Gastroesophageal sphincter (tissue), 4 donors: Measurements from ENCODE around the gene PIK3R3. TPM values are rescaled to one million over a fixed set of nuclear protein-coding genes. Genes with fewer than 3 reads are reported as not detected.

Source experiments
- ATAC-seq: fragments of 150-250 bp; one replicate; pipeline ENCODE4 v1.9.1; 2016; ENCODE audit warnings: mild to moderate bottlenecking, moderate library complexity
- H3K27ac ChIP-seq, 4 donors: fragments of 200-600 bp; sonication (generic) in 3 of 4; 1 replicate in 3 of 4; 2 replicates in 1 of 4; pipeline ENCODE4 v1.5.1; 2016 to 2019
- H3K27me3 ChIP-seq: fragments of 200-600 bp; sonication (generic); one replicate; pipeline ENCODE4 v1.5.1; 2019
- H3K36me3 ChIP-seq, 2 donors: fragments of 200-600 bp; sonication (generic); one replicate each; pipeline ENCODE4 v1.5.1; 2019; ENCODE audit warnings: control low read depth in 1 of 2
- H3K4me1 ChIP-seq, 3 donors: fragments of 200-600 bp; sonication (generic); 1 replicate in 2 of 3; 2 replicates in 1 of 3; pipeline ENCODE4 v1.5.1; 2016 to 2019; ENCODE audit warnings: control low read depth in 2 of 3
- H3K4me3 ChIP-seq, 2 donors: fragments of 200-600 bp; sonication (generic); one replicate each; pipeline ENCODE4 v1.5.1; 2019; ENCODE audit warnings: mild to moderate bottlenecking in 1 of 2, moderate library complexity in 1 of 2
- H3K9me3 ChIP-seq, 3 donors: fragments of 200-600 bp; sonication (generic); one replicate each; pipeline ENCODE4 v1.5.1; 2017 to 2019; ENCODE audit warnings: control low read depth in 2 of 3
- EP300 ChIP-seq: sonication (generic); formaldehyde crosslinking; IDR thresholded peaks from one replicate; pipeline ENCODE4 v1.6.1; 2017; ENCODE audit warnings: antibody characterized with exemption, mild to moderate bottlenecking
- POLR2A ChIP-seq, 2 donors: fragments of 450-650 bp; IDR thresholded peaks; one replicate each; pipeline ENCODE4 v1.6.1; 2017; ENCODE audit warnings: antibody characterized with exemption in 2 of 2, mild to moderate bottlenecking in 2 of 2, moderate library complexity in 1 of 2
- POLR2AphosphoS5 ChIP-seq: sonication (generic); formaldehyde crosslinking; IDR thresholded peaks from one replicate; pipeline ENCODE4 v1.6.1; 2017; ENCODE audit warnings: antibody characterized with exemption
- WGBS, 2 donors: methylation state at CpG; one replicate each; pipeline ENCODE4 v1.1.5; 2018; ENCODE audit warnings: low coverage in 1 of 2; 5-methylcytosine and 5-hydroxymethylcytosine counted together
- total RNA-seq, 4 donors: library from RNA; depleted of rRNA; stranded (reverse); fragments of >200 nt; gene quantifications; one replicate each; pipeline ENCODE4 v1.1.0, GENCODE V29; 2016
- TF ChIP-seq, protein P1 (sequence below), 4 experiments: fragments of 200-600 bp in 2 of 4; fragments of 450-650 bp in 2 of 4; sonication (generic) in 1 of 4; IDR thresholded peaks; one replicate each; pipeline ENCODE4 v1.5.1; 2017 to 2019; ENCODE audit warnings: antibody characterized with exemption in 4 of 4, mild to moderate bottlenecking in 2 of 4, moderate library complexity in 2 of 4

PIK3R3 gene
- total RNA-seq, 4 donors from 2014 or later, result 21.7 to 34.7 (median 28.2) TPM

DNA sequence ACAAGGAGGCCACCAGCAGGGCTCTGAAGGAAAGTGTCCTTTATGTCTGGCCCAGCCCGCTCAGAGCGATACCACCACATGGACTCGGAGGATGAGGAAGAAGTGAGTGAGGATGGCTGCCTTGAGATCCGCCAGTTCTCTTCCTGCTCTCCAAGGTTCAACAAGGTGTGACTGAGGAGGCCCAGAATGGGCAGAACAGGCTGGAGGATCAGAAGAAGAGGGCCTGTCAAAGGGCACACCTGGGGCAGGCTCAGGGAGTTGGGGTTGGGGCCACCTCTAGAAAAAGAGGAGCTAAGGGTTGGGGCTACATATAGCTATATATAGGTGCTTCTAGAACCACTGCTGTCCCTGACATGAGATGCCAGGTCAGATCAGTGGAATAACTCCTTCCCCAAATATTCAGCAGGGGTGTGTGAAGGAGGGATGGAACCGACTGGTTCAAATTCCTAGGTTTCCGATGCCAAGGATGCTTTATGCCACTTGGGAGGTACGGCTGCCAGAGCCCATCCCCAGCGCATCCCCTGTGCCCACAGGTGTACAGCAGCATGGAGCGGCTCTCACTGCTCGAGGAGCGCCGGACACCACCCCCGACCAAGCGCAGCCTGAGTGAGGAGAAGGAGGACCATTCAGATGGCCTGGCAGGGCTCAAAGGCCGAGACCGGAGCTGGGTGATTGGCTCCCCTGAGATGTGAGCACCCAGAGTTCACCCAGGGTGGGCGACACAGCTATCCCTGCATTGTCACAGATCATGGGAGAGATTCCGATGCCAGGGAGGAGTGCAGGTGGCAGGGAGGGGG lies 102.2 kb downstream of the PIK3R3 start:
- Histone ChIP-seq H3K4me1 (peaks cover 0 to 5% (median 0%) of the 10 kb centered on the region in 3 donors), H3K36me3 (peaks cover 0 to 78% of the 10 kb centered on the region in 2 donors), H3K27me3 (no peaks in the 10 kb centered on the region), H3K27ac (no peak overlapping the region), H3K4me3 (no peak overlapping the region), H3K9me3 (no peaks in the 10 kb centered on the region)
- no peak for ATAC-seq
- TF ChIP-seq POLR2A (IDR thresholded peaks at IDR 0.05) (no peak), POLR2AphosphoS5 (no peak), EP300 (no peak)
- 95 to 100% methylated on average over 4 to 7 of the region's 18 CpGs for WGBS, 2 donors

DNA sequence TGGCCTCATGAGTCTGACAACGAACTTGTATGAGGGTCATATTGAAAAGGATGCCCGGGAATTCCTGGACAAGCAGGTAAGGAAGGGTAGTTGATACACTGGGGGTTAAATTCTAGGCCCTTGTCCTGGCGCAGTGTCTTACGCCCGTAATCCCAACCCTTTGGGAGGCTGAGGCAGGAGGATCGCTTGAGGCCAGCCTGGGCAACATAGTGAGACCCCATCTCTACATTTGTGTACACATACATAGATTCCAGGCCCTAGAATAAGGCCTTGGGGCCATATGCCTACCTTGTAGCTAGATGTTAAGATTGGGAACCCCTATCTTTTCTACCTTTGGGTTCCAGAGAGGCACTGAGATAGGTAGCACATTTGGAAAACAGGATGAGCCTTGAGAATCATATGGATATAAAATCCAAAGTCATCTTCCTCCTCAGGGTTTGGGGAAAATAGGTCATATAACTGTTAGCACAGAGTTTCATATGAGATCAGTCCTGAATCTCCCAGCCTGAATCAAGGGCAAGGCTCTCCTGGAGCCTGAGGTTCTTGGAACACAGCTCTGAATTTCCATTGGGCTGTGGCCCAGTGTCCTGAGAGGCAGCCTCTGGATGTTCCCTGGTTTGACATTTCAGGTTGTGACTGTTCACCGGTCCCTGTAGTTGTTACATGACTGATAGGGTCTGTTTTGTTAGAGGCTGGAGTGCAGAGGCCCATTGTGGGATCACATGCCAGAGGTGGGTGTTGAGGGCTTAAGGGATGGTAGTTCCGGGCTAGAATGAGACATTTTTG lies 104.4 kb downstream of the PIK3R3 start:
- no peak overlapping the region for H3K4me3 ChIP-seq
- peaks cover 0 to 77% of the 10 kb centered on the region in 2 donors for H3K36me3 ChIP-seq
- WGBS, 2 donors, result 100% methylated on average over 2 to 4 of the region's 8 CpGs
- H3K27ac ChIP-seq, result no peak overlapping the region
- H3K4me1 ChIP-seq, result peaks cover 0 to 5% (median 0%) of the 10 kb centered on the region in 3 donors
- no peak for TF ChIP-seq POLR2A (IDR thresholded peaks at IDR 0.05)
- TF ChIP-seq, protein P1, sequence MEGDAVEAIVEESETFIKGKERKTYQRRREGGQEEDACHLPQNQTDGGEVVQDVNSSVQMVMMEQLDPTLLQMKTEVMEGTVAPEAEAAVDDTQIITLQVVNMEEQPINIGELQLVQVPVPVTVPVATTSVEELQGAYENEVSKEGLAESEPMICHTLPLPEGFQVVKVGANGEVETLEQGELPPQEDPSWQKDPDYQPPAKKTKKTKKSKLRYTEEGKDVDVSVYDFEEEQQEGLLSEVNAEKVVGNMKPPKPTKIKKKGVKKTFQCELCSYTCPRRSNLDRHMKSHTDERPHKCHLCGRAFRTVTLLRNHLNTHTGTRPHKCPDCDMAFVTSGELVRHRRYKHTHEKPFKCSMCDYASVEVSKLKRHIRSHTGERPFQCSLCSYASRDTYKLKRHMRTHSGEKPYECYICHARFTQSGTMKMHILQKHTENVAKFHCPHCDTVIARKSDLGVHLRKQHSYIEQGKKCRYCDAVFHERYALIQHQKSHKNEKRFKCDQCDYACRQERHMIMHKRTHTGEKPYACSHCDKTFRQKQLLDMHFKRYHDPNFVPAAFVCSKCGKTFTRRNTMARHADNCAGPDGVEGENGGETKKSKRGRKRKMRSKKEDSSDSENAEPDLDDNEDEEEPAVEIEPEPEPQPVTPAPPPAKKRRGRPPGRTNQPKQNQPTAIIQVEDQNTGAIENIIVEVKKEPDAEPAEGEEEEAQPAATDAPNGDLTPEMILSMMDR (IDR thresholded peaks at IDR 0.05), result no peak
- no peak for TF ChIP-seq POLR2AphosphoS5
- no peak for TF ChIP-seq EP300
- no peaks in the 10 kb centered on the region for H3K27me3 ChIP-seq
- H3K9me3 ChIP-seq, result no peaks in the 10 kb centered on the region
- no peak for ATAC-seq

DNA sequence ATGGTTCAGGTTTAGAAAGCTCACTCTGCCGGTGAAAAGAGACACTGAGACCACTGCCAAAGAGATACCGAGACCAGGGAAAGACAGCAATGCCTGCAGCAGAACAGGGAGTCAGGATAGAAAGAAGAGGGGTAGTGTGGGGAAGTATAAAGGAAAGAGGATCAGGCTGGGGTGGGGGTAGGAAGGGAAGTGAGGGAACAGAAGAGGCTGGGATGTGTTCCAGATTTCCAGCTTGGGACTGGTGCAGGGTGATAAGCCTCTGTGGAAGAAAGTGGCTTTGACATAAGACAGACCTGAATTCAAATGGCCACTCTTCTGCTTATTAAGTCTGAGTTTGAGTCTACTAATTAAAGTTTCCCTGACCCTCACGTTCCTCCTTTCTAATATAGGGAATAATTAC lies 105.9 kb downstream of the PIK3R3 start:
- Histone ChIP-seq H3K4me3 (no peak overlapping the region), H3K9me3 (no peaks in the 10 kb centered on the region), H3K27ac (no peak overlapping the region), H3K36me3 (peaks cover 0 to 78% of the 10 kb centered on the region in 2 donors), H3K4me1 (peaks cover 0 to 5% (median 0%) of the 10 kb centered on the region in 3 donors), H3K27me3 (no peaks in the 10 kb centered on the region)
- 66 to 75% methylated on average over 2 to 3 of the region's 3 CpGs for WGBS, 2 donors
- ATAC-seq, result no peak
- TF ChIP-seq EP300 (no peak), POLR2AphosphoS5 (no peak), POLR2A (IDR thresholded peaks at IDR 0.05) (no peak)
- TF ChIP-seq, protein P1 (IDR thresholded peaks at IDR 0.05), result no peak

DNA sequence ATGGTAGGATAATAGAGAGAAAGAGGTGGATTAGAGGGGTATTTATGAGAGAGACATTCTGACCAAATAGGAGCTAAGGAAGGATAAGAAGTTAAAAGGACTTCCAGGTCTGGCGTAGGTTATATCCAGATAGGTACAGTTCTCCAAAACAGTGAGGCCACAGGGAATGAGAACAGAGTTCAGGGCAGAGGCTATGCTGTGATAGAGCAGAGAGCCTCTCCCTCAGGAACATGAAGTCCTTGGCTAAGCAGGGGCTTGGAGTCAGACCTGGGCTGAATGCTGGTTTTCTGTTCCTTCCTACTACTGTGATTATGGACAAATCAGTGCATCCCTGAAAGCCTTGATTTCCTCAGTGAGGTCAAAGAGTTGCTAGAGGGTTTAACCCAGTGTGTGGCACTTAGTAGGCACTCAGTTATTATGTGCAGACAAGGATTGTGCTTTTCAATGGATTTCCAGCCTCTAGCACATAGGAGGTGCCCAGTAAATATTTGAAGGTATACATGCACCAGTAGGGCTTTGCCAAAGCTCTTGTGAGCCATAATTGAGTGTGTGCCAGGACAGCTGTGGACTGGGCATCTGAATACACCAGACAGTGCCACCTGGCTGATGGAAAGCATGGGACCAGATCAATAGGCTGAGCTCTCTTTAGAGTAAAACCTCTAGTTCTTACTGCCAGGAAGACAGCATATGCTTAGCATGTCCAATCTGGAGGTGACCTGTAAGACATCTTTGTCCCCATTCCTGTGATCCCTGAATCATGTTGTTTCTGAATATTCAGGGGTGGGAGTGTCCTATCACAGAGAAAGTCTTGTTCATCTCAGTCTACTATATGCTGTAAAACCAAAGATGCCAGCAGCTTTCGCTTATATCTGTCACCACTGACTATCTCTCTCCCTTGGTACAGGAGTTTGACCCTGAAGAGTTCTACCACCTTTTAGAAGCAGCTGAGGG lies 111.1 kb downstream of the PIK3R3 start:
- TF ChIP-seq, protein P1 (IDR thresholded peaks at IDR 0.05), result no peak
- TF ChIP-seq POLR2A (IDR thresholded peaks at IDR 0.05) (no peak), POLR2AphosphoS5 (no peak), EP300 (no peak)
- ATAC-seq, result no peak
- Histone ChIP-seq H3K36me3 (peaks cover 0 to 37% of the 10 kb centered on the region in 2 donors), H3K4me3 (no peak overlapping the region), H3K4me1 (no peaks in the 10 kb centered on the region), H3K27ac (no peak overlapping the region), H3K9me3 (no peaks in the 10 kb centered on the region), H3K27me3 (no peaks in the 10 kb centered on the region)
- WGBS, 2 donors, result 93 to 97% methylated on average over 2 of the region's 2 CpGs
